ENCODE results near the gene DLGAP1. TPM values are rescaled to one million over a fixed set of nuclear protein-coding genes. Genes with fewer than 3 reads are reported as not detected.

DLGAP1 gene
- total and polyA plus RNA-seq, 5 experiments from 2014 or later: not detected

GRCh38 chr18:4144201-4144600 is 310.9 kb downstream of the DLGAP1 start:
- DNase-seq (no peak), ATAC-seq (no peak)
- Mint-ChIP-seq H3K4me1 (no peaks in the 10 kb centered on the region), H3K27me3 (peaks cover 0 to 20% (median 5%) of the 10 kb centered on the region in 5 donors), H3K9me3 (peaks cover 0 to 12% (median 3%) of the 10 kb centered on the region in 9 donors), H3K36me3 (no peaks in the 10 kb centered on the region), H3K27ac (no peak overlapping the region), H3K4me3 (no peak overlapping the region)
- POLR2A ChIA-PET: no interaction called here

GRCh38 chr18:4143585-4143984 is 311.5 kb downstream of the DLGAP1 start:
- no peak overlapping the region for H3K27ac Mint-ChIP-seq
- no peaks in the 10 kb centered on the region for H3K36me3 Mint-ChIP-seq
- peaks cover 0 to 12% (median 3%) of the 10 kb centered on the region in 9 donors for H3K9me3 Mint-ChIP-seq
- no peak for DNase-seq
- H3K4me1 Mint-ChIP-seq: no peaks in the 10 kb centered on the region
- ATAC-seq: no peak
- H3K27me3 Mint-ChIP-seq: peaks cover 0 to 20% (median 5%) of the 10 kb centered on the region in 5 donors
- H3K4me3 Mint-ChIP-seq: no peak overlapping the region
- POLR2A ChIA-PET: no interaction called here

- Mint-ChIP-seq H3K27ac (no peak overlapping the region), H3K4me3 (no peak overlapping the region), H3K9me3 (peaks cover 0 to 17% (median 5%) of the 10 kb centered on the region in 9 donors), H3K27me3 (peaks cover 0 to 20% (median 5%) of the 10 kb centered on the region in 5 donors), H3K4me1 (no peaks in the 10 kb centered on the region), H3K36me3 (no peaks in the 10 kb centered on the region)
- ATAC-seq (no peak), DNase-seq (no peak)
- POLR2A ChIA-PET: no interaction called here
Measured at GRCh38 chr18:4142876-4143275, 312.2 kb downstream of the DLGAP1 start.

GRCh38 chr18:4134700-4135099 is 320.4 kb downstream of the DLGAP1 start:
- H3K27ac Mint-ChIP-seq: no peak overlapping the region
- peaks cover 0 to 6% (median 0%) of the 10 kb centered on the region in 5 donors for H3K27me3 Mint-ChIP-seq
- peaks cover 0 to 10% (median 2%) of the 10 kb centered on the region in 9 donors for H3K9me3 Mint-ChIP-seq
- H3K4me1 Mint-ChIP-seq: no peaks in the 10 kb centered on the region
- ATAC-seq (no peak), DNase-seq (no peak)
- no peak overlapping the region for H3K4me3 Mint-ChIP-seq
- POLR2A ChIA-PET: no interaction called here
- H3K36me3 Mint-ChIP-seq: no peaks in the 10 kb centered on the region

GRCh38 chr18:4130734-4131719 is 324.1 kb downstream of the DLGAP1 start:
- POLR2A ChIA-PET: no interaction called here
- no peaks in the 10 kb centered on the region for H3K9me3 Mint-ChIP-seq
- no peak for DNase-seq
- no peak for ATAC-seq
- peaks cover 0 to 6% (median 0%) of the 10 kb centered on the region in 5 donors for H3K27me3 Mint-ChIP-seq
- no peak overlapping the region for H3K27ac Mint-ChIP-seq
- no peak overlapping the region for H3K4me3 Mint-ChIP-seq
- no peaks in the 10 kb centered on the region for H3K4me1 Mint-ChIP-seq
- H3K36me3 Mint-ChIP-seq: no peaks in the 10 kb centered on the region

- H3K4me1 Mint-ChIP-seq: no peaks in the 10 kb centered on the region
Measured at GRCh38 chr18:4126939-4127338, 328.2 kb downstream of the DLGAP1 start.

GRCh38 chr18:4125627-4126230 is 329.4 kb downstream of the DLGAP1 start:
- POLR2A ChIA-PET: no interaction called here
- peaks cover 2 to 11% (median 4%) of the 10 kb centered on the region in 5 donors for H3K27me3 Mint-ChIP-seq
- H3K9me3 Mint-ChIP-seq: peaks cover 0 to 2% (median 0%) of the 10 kb centered on the region in 9 donors
- H3K4me1 Mint-ChIP-seq: no peaks in the 10 kb centered on the region
- no peak overlapping the region for H3K4me3 Mint-ChIP-seq
- H3K27ac Mint-ChIP-seq: no peak overlapping the region
- DNase-seq (no peak), ATAC-seq (no peak)
- no peaks in the 10 kb centered on the region for H3K36me3 Mint-ChIP-seq

More at GRCh38 chr18:4126939-4127338, 328.2 kb downstream of the DLGAP1 start:
- DNase-seq: no peak
- ATAC-seq: no peak
- POLR2A ChIA-PET: no interaction called here
- Mint-ChIP-seq H3K27ac (no peak overlapping the region), H3K27me3 (peaks cover 0 to 8% (median under 1%) of the 10 kb centered on the region in 5 donors), H3K36me3 (no peaks in the 10 kb centered on the region), H3K4me3 (no peak overlapping the region), H3K9me3 (no peaks in the 10 kb centered on the region)

GRCh38 chr18:4125224-4125623 is 329.9 kb downstream of the DLGAP1 start:
- Mint-ChIP-seq H3K4me1 (no peaks in the 10 kb centered on the region), H3K27ac (no peak overlapping the region), H3K36me3 (no peaks in the 10 kb centered on the region), H3K4me3 (no peak overlapping the region), H3K9me3 (peaks cover 0 to 2% (median 0%) of the 10 kb centered on the region in 9 donors), H3K27me3 (peaks cover 2 to 11% (median 9%) of the 10 kb centered on the region in 5 donors)
- POLR2A ChIA-PET: no interaction called here
- DNase-seq (no peak), ATAC-seq (no peak)

- Mint-ChIP-seq H3K36me3 (no peaks in the 10 kb centered on the region), H3K9me3 (peaks cover 0 to 3% (median 0%) of the 10 kb centered on the region in 9 donors), H3K27me3 (peaks cover 2 to 20% (median 17%) of the 10 kb centered on the region in 5 donors), H3K4me3 (no peak overlapping the region), H3K27ac (no peak overlapping the region), H3K4me1 (no peaks in the 10 kb centered on the region)
- ATAC-seq: no peak
- POLR2A ChIA-PET: interaction anchor here (0.6 kb wide), 1 partner anchor 956 kb away, joined by 3 read pairs; no protein-coding TSS in a partner anchor
- no peak for DNase-seq
Measured at GRCh38 chr18:4119813-4120212, 335.3 kb downstream of the DLGAP1 start.

- H3K4me1 Mint-ChIP-seq: no peaks in the 10 kb centered on the region
- no peak overlapping the region for H3K27ac Mint-ChIP-seq
- POLR2A ChIA-PET: no interaction called here
- H3K9me3 Mint-ChIP-seq: peaks cover 0 to 9% (median 0%) of the 10 kb centered on the region in 9 donors
- peaks cover 2 to 20% (median 15%) of the 10 kb centered on the region in 5 donors for H3K27me3 Mint-ChIP-seq
- no peak overlapping the region for H3K4me3 Mint-ChIP-seq
- no peak for DNase-seq
- H3K36me3 Mint-ChIP-seq: no peaks in the 10 kb centered on the region
- ATAC-seq: no peak
Measured at GRCh38 chr18:4119127-4119648, 335.9 kb downstream of the DLGAP1 start.

- no peaks in the 10 kb centered on the region for H3K9me3 Mint-ChIP-seq
- H3K27ac Mint-ChIP-seq: no peak overlapping the region
- no peaks in the 10 kb centered on the region for H3K36me3 Mint-ChIP-seq
- ATAC-seq: no peak
- peaks cover 0 to 9% (median 5%) of the 10 kb centered on the region in 5 donors for H3K27me3 Mint-ChIP-seq
- POLR2A ChIA-PET: no interaction called here
- H3K4me1 Mint-ChIP-seq: no peaks in the 10 kb centered on the region
- DNase-seq: no peak
- no peak overlapping the region for H3K4me3 Mint-ChIP-seq
Measured at GRCh38 chr18:4108016-4108415, 347.1 kb downstream of the DLGAP1 start.

GRCh38 chr18:4107049-4107467 is 348.0 kb downstream of the DLGAP1 start:
- POLR2A ChIA-PET: no interaction called here

More at GRCh38 chr18:4107049-4107467, 348.0 kb downstream of the DLGAP1 start:
- DNase-seq (no peak), ATAC-seq (no peak)
- H3K9me3 Mint-ChIP-seq: no peaks in the 10 kb centered on the region
- H3K27me3 Mint-ChIP-seq: peaks cover 0 to 9% (median 5%) of the 10 kb centered on the region in 5 donors
- H3K4me1 Mint-ChIP-seq: no peaks in the 10 kb centered on the region
- no peak overlapping the region for H3K4me3 Mint-ChIP-seq
- H3K36me3 Mint-ChIP-seq: no peaks in the 10 kb centered on the region
- peak overlapping the region in 1 of 10 donors; percentile 20 for H3K27ac Mint-ChIP-seq
